PC-3 (cell line): ENCODE measurements around the gene MAB21L4.

Source experiments
- EZH2phosphoT487 ChIP-seq: fragments of 300-600 bp; sonication (generic); IDR thresholded peaks from 2 replicates; pipeline ENCODE4 v1.6.1; 2018; ENCODE audit warnings: mild to moderate bottlenecking, antibody characterized with exemption, low read length, borderline replicate concordance
- TF ChIP-seq, protein P1 (sequence below): fragments of 300-600 bp; sonication (generic); conservative IDR thresholded peaks from 2 replicates; pipeline ENCODE4 v1.5.1; 2017; ENCODE audit warnings: antibody characterized with exemption, low read depth, mild to moderate bottlenecking, low read length

DNA sequence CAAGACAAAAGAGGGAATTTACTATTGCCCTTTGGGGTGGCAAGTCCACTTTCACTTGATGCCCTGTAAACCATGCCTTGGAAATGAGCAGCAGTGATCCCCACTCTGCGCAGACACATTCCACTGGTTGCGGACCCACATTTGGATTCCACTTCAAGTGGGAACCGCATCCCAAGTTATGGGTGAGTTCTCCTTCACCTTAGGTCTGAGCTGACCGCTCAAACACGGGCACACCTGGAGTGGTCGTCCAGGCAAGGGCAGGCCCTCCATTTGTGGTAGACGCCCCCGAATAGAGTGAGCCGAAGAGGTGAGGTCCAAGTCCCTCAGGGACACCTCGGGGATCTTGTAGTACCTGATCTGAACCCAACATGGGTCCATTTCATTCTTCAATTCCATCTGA is 37.1 kb downstream of the MAB21L4 start:
- TF ChIP-seq EZH2phosphoT487 = no peak
- TF ChIP-seq, protein P1, sequence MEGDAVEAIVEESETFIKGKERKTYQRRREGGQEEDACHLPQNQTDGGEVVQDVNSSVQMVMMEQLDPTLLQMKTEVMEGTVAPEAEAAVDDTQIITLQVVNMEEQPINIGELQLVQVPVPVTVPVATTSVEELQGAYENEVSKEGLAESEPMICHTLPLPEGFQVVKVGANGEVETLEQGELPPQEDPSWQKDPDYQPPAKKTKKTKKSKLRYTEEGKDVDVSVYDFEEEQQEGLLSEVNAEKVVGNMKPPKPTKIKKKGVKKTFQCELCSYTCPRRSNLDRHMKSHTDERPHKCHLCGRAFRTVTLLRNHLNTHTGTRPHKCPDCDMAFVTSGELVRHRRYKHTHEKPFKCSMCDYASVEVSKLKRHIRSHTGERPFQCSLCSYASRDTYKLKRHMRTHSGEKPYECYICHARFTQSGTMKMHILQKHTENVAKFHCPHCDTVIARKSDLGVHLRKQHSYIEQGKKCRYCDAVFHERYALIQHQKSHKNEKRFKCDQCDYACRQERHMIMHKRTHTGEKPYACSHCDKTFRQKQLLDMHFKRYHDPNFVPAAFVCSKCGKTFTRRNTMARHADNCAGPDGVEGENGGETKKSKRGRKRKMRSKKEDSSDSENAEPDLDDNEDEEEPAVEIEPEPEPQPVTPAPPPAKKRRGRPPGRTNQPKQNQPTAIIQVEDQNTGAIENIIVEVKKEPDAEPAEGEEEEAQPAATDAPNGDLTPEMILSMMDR = no peak
